ENCODE results near the gene UGCG.

The UGCG gene

GRCh38 chr9:111940697-111941096 lies 44.1 kb downstream of the UGCG start:
- TF ChIP-seq CTCF (IDR thresholded peaks at IDR 0.05), result no peak

GRCh38 chr9:111943200-111943599 lies 46.6 kb downstream of the UGCG start:
- no peak for TF ChIP-seq CTCF (IDR thresholded peaks at IDR 0.05)

- no peak for TF ChIP-seq CTCF (IDR thresholded peaks at IDR 0.05)
These were observed 47.1 kb downstream of the UGCG start for GRCh38 chr9:111943746-111944145.

GRCh38 chr9:111944241-111944866 lies 47.7 kb downstream of the UGCG start:
- no peak for TF ChIP-seq CTCF (IDR thresholded peaks at IDR 0.05)

- no peak for TF ChIP-seq CTCF (IDR thresholded peaks at IDR 0.05)
These were observed 48.6 kb downstream of the UGCG start for GRCh38 chr9:111945216-111945615.

GRCh38 chr9:111948951-111949350 lies 52.3 kb downstream of the UGCG start:
- TF ChIP-seq CTCF (IDR thresholded peaks at IDR 0.05), result no peak

- TF ChIP-seq CTCF (IDR thresholded peaks at IDR 0.05), result no peak
These were observed 53.3 kb downstream of the UGCG start for GRCh38 chr9:111949919-111950318.

- TF ChIP-seq CTCF (IDR thresholded peaks at IDR 0.05), result no peak
These were observed 55.9 kb downstream of the UGCG start for GRCh38 chr9:111952559-111952958.
